Fibroblast of skin of left quadriceps (primary cell): Measurements from ENCODE around the gene MYBL2.

ENCODE experiments used
- DNase-seq, 2 experiments: peaks; one replicate each; pipeline ENCODE4 v3.0.0-alpha.2; 2013; ENCODE audit warnings: low read depth in 2 of 2

MYBL2 gene

DNA sequence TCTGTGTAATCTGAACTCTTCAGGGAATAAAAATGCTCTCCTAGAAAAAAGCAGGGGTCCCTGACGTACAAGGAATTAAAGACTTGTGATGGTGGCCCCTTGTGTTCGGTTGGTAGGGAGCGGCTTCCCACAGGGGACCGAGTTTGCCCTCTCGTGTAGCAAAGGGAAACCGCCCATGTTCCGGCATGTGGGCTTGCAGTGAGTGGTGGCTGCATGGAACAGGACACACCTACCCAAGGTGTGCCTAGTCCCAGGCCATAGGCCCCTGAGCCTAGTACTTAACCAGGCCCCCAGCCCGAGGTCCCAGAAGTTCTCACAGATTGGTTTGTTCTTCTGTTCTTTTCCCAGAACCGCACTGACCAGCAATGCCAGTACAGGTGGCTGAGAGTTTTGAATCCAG is 15.5 kb downstream of the MYBL2 start:
- no peak for DNase-seq

DNA sequence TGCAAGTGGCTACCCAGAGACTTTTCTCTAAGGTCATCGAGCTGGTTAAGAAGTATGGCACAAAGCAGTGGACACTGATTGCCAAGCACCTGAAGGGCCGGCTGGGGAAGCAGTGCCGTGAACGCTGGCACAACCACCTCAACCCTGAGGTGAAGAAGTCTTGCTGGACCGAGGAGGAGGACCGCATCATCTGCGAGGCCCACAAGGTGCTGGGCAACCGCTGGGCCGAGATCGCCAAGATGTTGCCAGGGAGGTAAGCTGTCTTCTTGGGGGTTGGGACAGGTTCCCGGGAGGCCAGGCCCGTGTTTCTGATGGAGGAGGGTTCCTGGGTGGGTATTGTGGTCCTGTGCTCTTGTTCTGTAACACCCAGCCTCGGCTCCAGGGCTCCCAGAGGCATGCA is 19.9 kb downstream of the MYBL2 start:
- no peak for DNase-seq

GRCh38 chr20:43689165-43689564 is 22.3 kb downstream of the MYBL2 start:
- DNase-seq: no peak

GRCh38 chr20:43690943-43691598 is 24.2 kb downstream of the MYBL2 start:
- DNase-seq: no peak

DNA sequence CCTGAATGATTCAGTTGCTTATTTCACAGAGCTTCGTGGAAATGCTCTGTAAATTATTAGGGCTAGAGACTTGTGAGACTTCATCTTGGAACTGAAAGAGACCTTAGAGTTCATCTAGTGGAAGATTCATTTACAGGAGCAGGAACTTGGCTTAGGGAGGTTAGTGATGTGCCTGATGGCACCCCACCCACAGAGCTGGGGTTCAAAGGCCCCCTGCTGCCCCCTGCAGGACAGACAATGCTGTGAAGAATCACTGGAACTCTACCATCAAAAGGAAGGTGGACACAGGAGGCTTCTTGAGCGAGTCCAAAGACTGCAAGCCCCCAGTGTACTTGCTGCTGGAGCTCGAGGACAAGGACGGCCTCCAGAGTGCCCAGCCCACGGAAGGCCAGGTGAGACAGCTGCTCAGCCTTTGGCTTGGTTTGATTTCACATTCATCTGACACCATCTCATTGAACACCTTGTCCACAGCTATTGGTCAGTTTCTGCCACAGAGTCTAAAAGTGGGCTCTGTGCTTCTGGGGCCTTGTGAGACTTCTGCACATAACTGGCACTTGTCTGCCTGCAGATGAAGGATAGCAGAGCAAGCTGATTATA is 25.1 kb downstream of the MYBL2 start:
- no peak for DNase-seq

DNA sequence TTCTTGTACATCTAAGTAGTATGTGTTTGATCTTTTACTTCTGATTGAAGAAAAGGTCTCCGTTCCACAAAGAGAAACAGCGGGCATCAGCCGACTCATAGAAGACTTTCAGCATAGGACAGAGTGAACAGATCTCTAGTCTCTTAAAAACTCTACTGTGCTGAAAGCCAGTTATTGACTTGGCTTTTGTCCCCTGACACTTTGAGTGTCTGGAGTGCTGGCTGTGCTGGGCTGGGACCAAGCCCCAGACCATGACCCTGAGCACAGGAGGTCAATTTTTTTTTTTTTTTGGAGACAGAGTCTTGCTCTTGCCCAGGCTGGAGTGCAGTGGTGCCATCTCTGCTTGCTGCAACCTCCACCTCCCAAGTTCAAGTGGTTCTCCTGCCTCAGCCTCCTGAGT is 27.8 kb downstream of the MYBL2 start:
- DNase-seq: no peak

- DNase-seq: no peak
Measured at GRCh38 chr20:43695571-43695970, 28.7 kb downstream of the MYBL2 start.

DNA sequence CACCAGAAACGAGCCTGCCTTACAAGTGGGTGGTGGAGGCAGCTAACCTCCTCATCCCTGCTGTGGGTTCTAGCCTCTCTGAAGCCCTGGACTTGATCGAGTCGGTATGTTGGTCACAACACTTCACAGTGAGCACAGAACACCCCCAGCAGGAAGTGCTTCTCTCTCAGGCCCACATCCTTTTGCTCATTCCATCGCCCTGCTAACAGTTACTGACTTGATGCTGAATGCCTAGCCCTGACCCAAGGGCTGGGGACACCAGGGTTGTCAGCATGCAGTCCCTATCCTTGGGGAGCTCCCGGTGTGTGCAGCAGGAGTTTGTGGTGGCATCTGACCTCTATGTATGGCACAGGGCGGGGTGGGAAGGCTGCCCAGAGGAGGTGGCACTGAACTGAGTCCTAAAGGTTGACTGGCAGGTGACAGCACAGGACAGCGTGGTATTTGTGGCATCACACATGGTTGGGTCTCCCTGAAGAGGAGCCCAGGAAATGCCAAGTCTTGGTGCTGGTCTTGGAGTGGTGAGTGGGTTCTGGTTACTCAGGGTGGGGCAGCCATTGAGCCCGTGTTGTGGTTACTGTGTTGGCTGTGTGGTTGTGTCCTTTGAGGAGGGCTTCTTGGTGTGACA is 33.1 kb downstream of the MYBL2 start:
- no peak for DNase-seq

- DNase-seq: no peak
Measured at GRCh38 chr20:43700627-43701026, 33.7 kb downstream of the MYBL2 start.

GRCh38 chr20:43702502-43702901 is 35.6 kb downstream of the MYBL2 start:
- no peak for DNase-seq

GRCh38 chr20:43710370-43711044 is 43.6 kb downstream of the MYBL2 start:
- no peak for DNase-seq

DNA sequence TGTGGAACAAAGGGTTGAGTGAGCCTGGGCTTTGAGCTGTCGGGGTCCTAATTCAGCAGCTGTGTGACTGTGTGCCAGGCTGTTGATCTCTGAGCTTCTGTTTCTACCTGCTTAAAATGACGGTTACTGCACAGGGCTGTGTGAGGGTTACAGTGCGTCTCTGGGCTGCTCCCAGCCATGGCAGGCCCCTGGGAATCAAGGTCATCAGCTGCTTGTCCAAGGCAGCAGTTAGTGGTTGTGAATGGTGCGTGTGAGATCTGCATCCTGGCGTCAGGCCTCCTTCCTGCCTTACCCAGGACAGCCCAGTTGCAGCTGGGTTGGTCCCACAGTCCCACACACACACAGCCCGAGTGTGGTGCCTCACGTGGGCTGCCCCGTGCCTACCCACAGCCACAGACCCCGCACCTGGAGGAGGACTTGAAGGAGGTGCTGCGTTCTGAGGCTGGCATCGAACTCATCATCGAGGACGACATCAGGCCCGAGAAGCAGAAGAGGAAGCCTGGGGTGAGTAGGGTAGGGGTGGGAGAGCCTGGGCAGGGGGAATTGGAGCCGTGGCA is 44.3 kb downstream of the MYBL2 start:
- no peak for DNase-seq

GRCh38 chr20:43715044-43715443 is 48.1 kb downstream of the MYBL2 start:
- DNase-seq: no peak

- DNase-seq: no peak
Measured at GRCh38 chr20:43715511-43715910, 48.6 kb downstream of the MYBL2 start.

DNA sequence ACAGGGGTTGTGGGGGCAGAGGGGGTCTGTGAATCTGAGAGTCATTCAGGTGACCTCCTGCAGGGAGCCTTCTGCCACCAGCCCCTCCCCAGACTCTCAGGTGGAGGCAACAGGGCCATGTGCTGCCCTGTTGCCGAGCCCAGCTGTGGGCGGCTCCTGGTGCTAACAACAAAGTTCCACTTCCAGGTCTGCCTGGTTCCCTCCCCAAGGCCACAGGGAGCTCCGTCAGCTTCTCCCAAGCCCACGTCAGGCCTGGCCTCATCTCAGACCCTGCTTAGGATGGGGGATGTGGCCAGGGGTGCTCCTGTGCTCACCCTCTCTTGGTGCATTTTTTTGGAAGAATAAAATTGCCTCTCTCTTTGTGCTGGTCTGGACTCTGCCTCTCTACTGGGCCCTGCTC is 49.2 kb downstream of the MYBL2 start:
- DNase-seq: no peak

- DNase-seq: no peak
Measured at GRCh38 chr20:43716757-43717615, 50.1 kb downstream of the MYBL2 start.

- DNase-seq: no peak
Measured at GRCh38 chr20:43717616-43717995, 50.7 kb downstream of the MYBL2 start.

GRCh38 chr20:43720007-43720406 is 53.1 kb downstream of the MYBL2 start:
- no peak for DNase-seq

DNA sequence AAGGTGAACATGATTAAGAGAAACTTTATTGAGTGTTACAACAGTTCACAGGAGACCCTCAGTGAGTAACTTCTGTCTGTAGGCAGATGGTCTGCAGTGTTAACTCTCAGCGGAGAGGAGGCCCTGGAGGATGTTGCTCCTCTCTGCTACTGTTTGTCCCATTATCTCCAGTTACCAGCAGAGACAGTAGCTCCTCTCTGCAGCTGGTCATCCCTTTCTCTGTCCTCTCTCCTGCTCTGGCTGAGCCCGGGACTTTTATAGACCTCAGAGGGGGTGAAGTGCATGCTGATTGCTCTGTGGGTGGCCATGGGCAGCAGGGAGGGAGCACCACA is 54.1 kb downstream of the MYBL2 start:
- no peak for DNase-seq

GRCh38 chr20:43721429-43722152 is 54.7 kb downstream of the MYBL2 start:
- no peak for DNase-seq

DNA sequence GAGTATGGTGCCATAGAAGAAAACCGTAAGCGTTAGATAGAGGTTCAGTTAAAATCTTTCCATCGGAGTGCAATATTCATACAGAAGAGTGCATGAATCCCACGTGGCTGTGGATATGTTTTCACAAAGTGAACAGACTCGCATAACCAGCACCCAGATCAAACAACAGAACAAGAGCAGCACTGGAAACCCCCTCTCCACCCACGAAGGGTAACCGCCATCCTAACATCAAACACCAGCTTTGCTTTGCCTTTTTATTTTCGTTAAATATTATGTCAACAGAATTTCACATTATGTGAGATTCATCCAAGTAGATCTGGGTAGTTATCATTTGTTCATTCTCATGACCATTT is 55.2 kb downstream of the MYBL2 start:
- DNase-seq: no peak
